Transverse colon (tissue), 4 donors: ENCODE measurements around the gene SLC15A4. TPM values are rescaled to one million over a fixed set of nuclear protein-coding genes. Genes with fewer than 3 reads are reported as not detected.

ENCODE experiments used
- DNase-seq: peaks from one replicate; pipeline ENCODE4 v3.0.0-alpha.2; 2019
- H3K27ac ChIP-seq, 4 donors: fragments of 200-600 bp; sonication (generic); 2 replicates each; pipeline ENCODE4 v1.5.1; 2016 to 2018; ENCODE audit warnings: inconsistent platforms in 4 of 4
- H3K27me3 ChIP-seq: fragments of 200-600 bp; sonication (generic); 2 replicates; pipeline ENCODE4 v1.5.1; 2017; ENCODE audit warnings: inconsistent platforms
- H3K36me3 ChIP-seq, 4 donors: fragments of 200-600 bp; sonication (generic); 2 replicates each; pipeline ENCODE4 v1.5.1; 2017 to 2019; ENCODE audit warnings: inconsistent platforms in 4 of 4
- H3K4me1 ChIP-seq, 4 donors: fragments of 200-600 bp; sonication (generic); 2 replicates each; pipeline ENCODE4 v1.5.1; 2017 to 2020; ENCODE audit warnings: inconsistent platforms in 4 of 4
- H3K4me3 ChIP-seq, 4 donors: fragments of 200-600 bp; sonication (generic); 1 replicate in 1 of 4; 2 replicates in 3 of 4; pipeline versions ENCODE4 v1.5.1 to v1.6.1; 2017 to 2019; ENCODE audit warnings: inconsistent platforms in 4 of 4
- H3K9me3 ChIP-seq, 2 donors: fragments of 200-600 bp; sonication (generic); 2 replicates each; pipeline ENCODE4 v1.5.1; 2017 to 2019; ENCODE audit warnings: inconsistent platforms in 2 of 2
- CTCF ChIP-seq, 5 experiments: fragments of 200-600 bp in 3 of 5; fragments of 450-650 bp in 2 of 5; sonication (generic) in 3 of 5; IDR thresholded peaks; 1 replicate in 2 of 5; 2 replicates in 3 of 5; pipeline ENCODE4 v1.5.1; 2016 to 2017; ENCODE audit warnings: antibody characterized with exemption in 5 of 5, inconsistent platforms in 3 of 5, mild to moderate bottlenecking in 2 of 5, moderate library complexity in 1 of 5
- EP300 ChIP-seq: sonication (generic); formaldehyde crosslinking; IDR thresholded peaks from one replicate; pipeline ENCODE4 v1.6.1; 2017; ENCODE audit warnings: antibody characterized with exemption, low read depth
- POLR2A ChIP-seq: fragments of 450-650 bp; IDR thresholded peaks from one replicate; pipeline ENCODE4 v1.6.1; 2016; ENCODE audit warnings: antibody characterized with exemption, mild to moderate bottlenecking, moderate library complexity
- POLR2AphosphoS5 ChIP-seq, 3 donors: sonication (generic); formaldehyde crosslinking; IDR thresholded peaks; one replicate each; pipeline ENCODE4 v1.6.1; 2016; ENCODE audit warnings: antibody characterized with exemption in 3 of 3
- WGBS, 2 donors: methylation state at CpG; one replicate each; pipeline ENCODE4 v1.1.5; 2018; ENCODE audit warnings: low coverage in 1 of 2; 5-methylcytosine and 5-hydroxymethylcytosine counted together
- in situ Hi-C, 4 donors: fragments of 200-750 bp; cut with MboI; loops; one replicate each; pipeline versions ENCODE4 v1.15.0 to v1.15.1; 2017; ENCODE audit warnings: low sequenced_read_pairs in 3 of 4, low pct_ligation_motif_present in 1 of 4, low pct_unique_long_range_greater_than_20kb in 1 of 4
- intact Hi-C: fragments of 100-400 bp; cut with DNase I; formaldehyde crosslinking; loops from one replicate; pipeline ENCODE4 v1.15.1; 2023; ENCODE audit warnings: low total_unique reads
- total RNA-seq, 4 donors: library from RNA; depleted of rRNA; stranded (reverse); fragments of >200 nt; gene quantifications; one replicate each; pipeline ENCODE4 v1.1.0, GENCODE V29; 2016

SLC15A4 gene
- total RNA-seq, 4 donors from 2014 or later = 13.1 to 41.2 (median 32.7) TPM

DNA sequence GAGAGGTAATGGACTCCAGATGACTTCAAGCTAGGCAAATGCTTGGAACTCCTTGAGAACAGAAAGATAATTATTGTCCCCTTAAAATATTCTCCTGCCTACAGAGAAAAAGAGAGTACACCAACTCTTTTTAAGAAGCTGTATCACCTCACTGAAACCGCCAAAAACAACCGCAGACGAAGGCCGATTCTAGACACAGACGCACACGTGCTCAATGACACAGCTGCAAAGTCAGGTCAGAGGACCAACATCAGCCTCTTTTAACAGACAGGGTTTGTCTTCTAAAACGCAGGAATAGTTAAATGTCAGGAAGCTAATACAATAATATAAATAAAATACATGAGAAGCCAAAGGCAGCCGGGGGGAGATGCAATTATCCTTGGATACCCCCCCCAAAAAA is 19.0 kb downstream of the SLC15A4 start:
- H3K27me3 ChIP-seq = no peaks in the 10 kb centered on the region
- no peak for DNase-seq
- H3K27ac ChIP-seq = no peak overlapping the region
- intact Hi-C loops (no loop called here), in situ Hi-C loops (no loop called here)
- no peak overlapping the region for H3K4me3 ChIP-seq
- WGBS, 2 donors = 96 to 97% methylated on average over 8 of the region's 8 CpGs
- H3K9me3 ChIP-seq = no peaks in the 10 kb centered on the region
- H3K36me3 ChIP-seq = peaks cover 0 to 42% (median 13%) of the 10 kb centered on the region in 4 donors
- H3K4me1 ChIP-seq = peaks cover 0 to 6% (median 0%) of the 10 kb centered on the region in 4 donors
- TF ChIP-seq POLR2AphosphoS5 (IDR thresholded peaks at IDR 0.05) (no peak), EP300 (no peak), CTCF (IDR thresholded peaks at IDR 0.05) (no peak), POLR2A (no peak)

DNA sequence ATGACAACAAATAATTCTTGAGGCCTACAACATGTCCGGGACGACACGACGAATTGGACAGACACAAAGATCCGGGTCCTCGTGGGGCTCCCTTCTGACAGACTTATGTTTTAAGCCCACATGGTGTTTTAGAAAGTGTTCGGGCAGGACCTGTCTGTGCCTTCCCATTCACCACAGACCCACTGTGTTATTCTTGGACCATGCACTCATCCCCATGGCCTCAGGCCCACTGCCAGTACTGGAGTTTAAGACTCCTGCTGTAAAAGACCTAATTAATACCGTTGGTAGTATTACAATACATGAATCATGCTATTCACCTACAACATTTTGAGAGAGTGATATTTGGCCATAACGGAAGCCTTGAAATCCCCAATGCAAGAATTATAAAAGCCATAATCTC is 20.0 kb downstream of the SLC15A4 start:
- Histone ChIP-seq H3K9me3 (no peaks in the 10 kb centered on the region), H3K4me3 (no peak overlapping the region), H3K27ac (no peak overlapping the region), H3K4me1 (no peaks in the 10 kb centered on the region), H3K27me3 (no peaks in the 10 kb centered on the region), H3K36me3 (peaks cover 0 to 50% (median 17%) of the 10 kb centered on the region in 4 donors)
- intact Hi-C loops = no loop called here
- in situ Hi-C loops = no loop called here
- 96 to 100% methylated on average over 2 to 9 of the region's 9 CpGs for WGBS, 2 donors
- DNase-seq = no peak
- TF ChIP-seq CTCF (IDR thresholded peaks at IDR 0.05) (no peak), POLR2A (no peak), EP300 (no peak), POLR2AphosphoS5 (IDR thresholded peaks at IDR 0.05) (no peak)

DNA sequence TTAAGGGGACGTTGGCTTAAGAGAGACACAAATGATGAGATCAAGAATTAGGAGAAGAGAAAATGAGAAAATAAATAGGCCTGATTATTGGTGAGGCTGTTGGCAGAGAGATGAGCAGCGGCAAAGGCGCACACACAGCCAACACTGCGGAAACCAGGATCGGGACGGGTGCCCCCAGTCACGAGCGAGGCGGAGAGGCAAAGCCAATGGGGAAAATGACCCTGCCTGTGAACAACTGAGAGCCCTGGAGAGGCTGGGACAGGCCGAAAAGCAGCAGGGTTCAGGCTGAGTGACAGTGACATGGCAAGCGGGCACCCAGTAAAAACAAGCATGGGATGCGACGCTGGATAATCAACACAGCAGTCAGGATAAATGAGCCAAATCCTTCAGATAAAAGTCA is 21.0 kb downstream of the SLC15A4 start:
- Histone ChIP-seq H3K27ac (no peak overlapping the region), H3K4me1 (no peaks in the 10 kb centered on the region), H3K36me3 (peaks cover 0 to 59% (median 21%) of the 10 kb centered on the region in 4 donors), H3K9me3 (no peaks in the 10 kb centered on the region), H3K27me3 (no peaks in the 10 kb centered on the region), H3K4me3 (no peak overlapping the region)
- intact Hi-C loops = no loop called here
- TF ChIP-seq POLR2AphosphoS5 (IDR thresholded peaks at IDR 0.05) (no peak), POLR2A (no peak), EP300 (no peak)
- in situ Hi-C loops = no loop called here
- no peak for DNase-seq
- WGBS, 2 donors = 94 to 96% methylated on average over 5 to 13 of the region's 13 CpGs

GRCh38 chr12:128801879-128802391 is 21.8 kb downstream of the SLC15A4 start:
- intact Hi-C loops (no loop called here), in situ Hi-C loops (no loop called here)
- TF ChIP-seq EP300 (no peak), POLR2AphosphoS5 (IDR thresholded peaks at IDR 0.05) (no peak), POLR2A (no peak), CTCF (IDR thresholded peaks at IDR 0.05) (no peak)
- H3K4me1 ChIP-seq = no peaks in the 10 kb centered on the region
- no peak for DNase-seq
- WGBS, 2 donors = 81 to 88% methylated on average over 2 to 8 of the region's 8 CpGs
- H3K9me3 ChIP-seq = no peaks in the 10 kb centered on the region
- H3K27ac ChIP-seq = no peak overlapping the region
- H3K36me3 ChIP-seq = peaks cover 0 to 62% (median 23%) of the 10 kb centered on the region in 4 donors
- no peaks in the 10 kb centered on the region for H3K27me3 ChIP-seq
- H3K4me3 ChIP-seq = no peak overlapping the region

DNA sequence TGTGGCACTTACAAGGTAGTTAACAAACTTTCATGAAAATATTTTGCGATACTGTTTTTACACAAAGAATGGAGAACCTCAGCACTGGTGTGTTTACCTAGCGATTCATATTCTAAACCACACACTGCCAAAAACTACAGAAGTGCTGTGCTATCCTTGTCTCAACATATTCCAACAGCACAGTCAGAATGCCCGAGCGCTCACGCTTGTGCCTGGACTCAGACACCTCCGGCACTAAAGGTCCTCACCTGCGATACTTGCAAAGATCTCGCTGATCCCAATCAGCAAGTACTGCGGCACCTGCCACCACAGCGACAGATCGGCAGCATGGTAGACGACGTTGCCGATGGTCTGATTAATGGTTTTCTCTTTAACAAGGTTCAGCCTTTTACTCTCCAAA is 23.2 kb downstream of the SLC15A4 start:
- Histone ChIP-seq H3K27me3 (no peaks in the 10 kb centered on the region), H3K36me3 (peaks cover 0 to 64% (median 24%) of the 10 kb centered on the region in 4 donors), H3K9me3 (no peaks in the 10 kb centered on the region), H3K4me3 (no peak overlapping the region), H3K4me1 (no peaks in the 10 kb centered on the region), H3K27ac (no peak overlapping the region)
- intact Hi-C loops = no loop called here
- TF ChIP-seq POLR2AphosphoS5 (IDR thresholded peaks at IDR 0.05) (no peak), POLR2A (no peak), EP300 (no peak), CTCF (IDR thresholded peaks at IDR 0.05) (no peak)
- in situ Hi-C loops = no loop called here
- 90 to 97% methylated on average over 2 to 14 of the region's 14 CpGs for WGBS, 2 donors
- no peak for DNase-seq
